ENCODE data around the gene TACC3. TPM values are rescaled to one million over a fixed set of nuclear protein-coding genes. Genes with fewer than 3 reads are reported as not detected.
A peak's percentile ranks its signal among the peaks of the same experiment; 100 is the strongest.

The TACC3 gene
- total RNA-seq, 4 donors from 2014 or later, result 4.8 to 10.3 (median 5.1) TPM

- Histone ChIP-seq H3K36me3 (no peaks in the 10 kb centered on the region), H3K9me3 (no peaks in the 10 kb centered on the region), H3K27ac (no peak overlapping the region), H3K4me3 (replicated peaks in 1 of 3) (no peak overlapping the region), H3K4me1 (peaks cover 0 to 29% of the 10 kb centered on the region in 2 donors), H3K27me3 (no peaks in the 10 kb centered on the region)
- no peak for TF ChIP-seq POLR2A (IDR thresholded peaks at IDR 0.05)
- TF ChIP-seq CTCF (IDR thresholded peaks at IDR 0.05), result no peak
- intact Hi-C loops (cut with DNase I), result no loop called here
- WGBS, 2 donors, result 98 to 100% methylated on average over 5 to 10 of the region's 10 CpGs
- no peak for DNase-seq
These were observed 9.9 kb downstream of the TACC3 start for GRCh38 chr4:1731180-1731579.

- H3K36me3 ChIP-seq, result no peaks in the 10 kb centered on the region
- no peaks in the 10 kb centered on the region for H3K27me3 ChIP-seq
- no peak overlapping the region for H3K27ac ChIP-seq
- TF ChIP-seq POLR2A (IDR thresholded peaks at IDR 0.05) (no peak), CTCF (IDR thresholded peaks at IDR 0.05) (no peak)
- H3K4me3 ChIP-seq (replicated peaks in 1 of 3), result no peak overlapping the region
- H3K9me3 ChIP-seq, result no peaks in the 10 kb centered on the region
- H3K4me1 ChIP-seq, result peaks cover 6 to 12% of the 10 kb centered on the region in 2 donors
- WGBS, 2 donors, result 89 to 94% methylated on average over 10 of the region's 10 CpGs
- intact Hi-C loops (cut with DNase I), result no loop called here
- no peak for DNase-seq
These were observed 11.6 kb downstream of the TACC3 start for GRCh38 chr4:1732911-1733310.

GRCh38 chr4:1735215-1735614 lies 13.9 kb downstream of the TACC3 start:
- intact Hi-C loops (cut with DNase I), result no loop called here
- Histone ChIP-seq H3K27ac (no peak overlapping the region), H3K4me1 (peaks cover 0 to 6% of the 10 kb centered on the region in 2 donors), H3K27me3 (no peaks in the 10 kb centered on the region), H3K36me3 (no peaks in the 10 kb centered on the region), H3K4me3 (replicated peaks in 1 of 3) (no peak overlapping the region), H3K9me3 (no peaks in the 10 kb centered on the region)
- TF ChIP-seq CTCF (IDR thresholded peaks at IDR 0.05) (no peak), POLR2A (IDR thresholded peaks at IDR 0.05) (no peak)
- WGBS, 2 donors, result 88 to 97% methylated on average over 7 to 19 of the region's 20 CpGs
- no peak for DNase-seq

- H3K27me3 ChIP-seq, result no peaks in the 10 kb centered on the region
- H3K4me1 ChIP-seq, result peaks cover 0 to 6% of the 10 kb centered on the region in 2 donors
- intact Hi-C loops (cut with DNase I), result no loop called here
- 31 to 57% methylated on average over 13 of the region's 13 CpGs for WGBS, 2 donors
- DNase-seq, result peak; percentile 66 to 69
- H3K9me3 ChIP-seq, result no peaks in the 10 kb centered on the region
- TF ChIP-seq CTCF (IDR thresholded peaks at IDR 0.05) (no peak), POLR2A (IDR thresholded peaks at IDR 0.05) (no peak)
- H3K27ac ChIP-seq, result no peak overlapping the region
- H3K36me3 ChIP-seq, result no peaks in the 10 kb centered on the region
- no peak overlapping the region for H3K4me3 ChIP-seq (replicated peaks in 1 of 3)
These were observed 15.5 kb downstream of the TACC3 start for GRCh38 chr4:1736812-1737211.

- no peak overlapping the region for H3K27ac ChIP-seq
- intact Hi-C loops (cut with DNase I), result no loop called here
- no peaks in the 10 kb centered on the region for H3K36me3 ChIP-seq
- TF ChIP-seq CTCF (IDR thresholded peaks at IDR 0.05), result no peak
- no peak for TF ChIP-seq POLR2A (IDR thresholded peaks at IDR 0.05)
- 98 to 100% methylated on average over 5 to 11 of the region's 15 CpGs for WGBS, 2 donors
- H3K9me3 ChIP-seq, result no peaks in the 10 kb centered on the region
- H3K4me3 ChIP-seq (replicated peaks in 1 of 3), result no peak overlapping the region
- no peak for DNase-seq
- peaks cover 0 to 6% of the 10 kb centered on the region in 2 donors for H3K4me1 ChIP-seq
- no peaks in the 10 kb centered on the region for H3K27me3 ChIP-seq
These were observed 16.3 kb downstream of the TACC3 start for GRCh38 chr4:1737666-1738065.
